Non-pigmented ciliary epithelial cell (primary cell): ENCODE measurements around the gene MAN2A1.
"Not testable (repeated sequence)": the region's sequence is repeated elsewhere in the genome, so short reads cannot be mapped to it uniquely, and the experiment has no call there.

Source experiments
- DNase-seq: peaks from one replicate; pipeline ENCODE4 v3.0.0-alpha.2; 2010; ENCODE audit warnings: low read depth

The MAN2A1 gene

DNA sequence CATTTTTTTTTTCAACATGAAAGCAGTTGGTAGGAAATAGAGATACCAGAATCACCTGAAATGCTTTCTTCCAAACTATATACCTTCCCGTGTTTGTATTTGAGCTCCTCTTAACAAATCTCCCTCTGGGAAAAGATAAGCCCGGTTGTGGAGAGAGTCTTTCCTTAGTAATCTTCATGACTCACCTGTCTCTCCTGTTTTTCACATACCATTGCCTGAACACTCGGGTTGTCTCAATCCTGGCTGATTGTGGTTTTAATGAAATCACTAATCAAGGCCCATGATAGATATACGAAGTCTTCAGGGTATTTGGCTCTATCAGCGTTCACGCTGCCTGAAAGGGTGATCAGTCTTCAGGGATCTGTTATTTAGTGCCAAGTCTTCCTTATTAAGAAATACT lies 136.7 kb downstream of the MAN2A1 start:
- DNase-seq = peak; percentile 48

DNA sequence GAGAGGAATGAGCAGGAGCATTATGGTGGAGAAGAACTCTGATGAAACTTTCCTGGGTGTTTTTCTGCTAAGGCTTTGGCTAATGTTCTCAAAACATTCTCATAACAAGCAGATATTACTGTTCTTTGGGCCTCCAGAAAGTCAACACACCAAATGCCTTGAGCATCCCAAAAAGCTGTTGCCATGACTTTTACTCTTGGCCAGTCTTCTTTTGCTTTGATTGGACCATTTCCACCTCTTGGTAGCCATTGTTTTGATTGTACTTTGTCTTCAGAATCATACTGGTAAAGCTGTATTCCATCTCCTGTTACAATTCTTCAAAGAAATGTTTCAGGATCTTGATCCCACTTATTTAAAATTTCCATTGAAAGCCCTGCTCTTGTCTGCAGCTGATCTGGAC lies 139.6 kb downstream of the MAN2A1 start:
- no peak for DNase-seq

DNA sequence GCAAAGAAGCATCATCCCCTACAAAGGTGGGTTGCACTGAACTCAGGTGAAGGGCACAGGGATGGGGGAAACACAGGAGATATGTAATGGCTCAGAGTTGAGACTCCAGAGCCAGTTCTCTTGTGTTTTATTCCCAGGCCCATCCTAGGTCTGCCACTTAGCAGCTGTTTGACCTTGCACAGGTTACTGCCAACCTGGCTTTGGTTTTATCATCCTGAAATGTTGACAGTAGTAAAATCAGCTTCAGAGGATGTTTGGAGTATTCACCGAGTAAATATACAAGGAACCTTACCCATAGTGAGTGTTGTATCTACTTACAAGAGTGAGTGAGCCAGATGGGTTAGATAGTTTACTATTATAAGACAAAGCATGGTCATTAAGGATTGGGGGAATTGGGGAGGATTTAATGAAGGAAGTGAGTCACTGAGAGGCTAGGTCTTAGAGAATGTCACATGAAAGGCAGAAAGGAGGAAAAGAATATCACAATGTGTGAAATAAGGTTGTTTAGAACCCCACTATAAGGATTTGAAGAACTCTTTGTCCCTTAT lies 141.3 kb downstream of the MAN2A1 start:
- peak; percentile 30 for DNase-seq

DNA sequence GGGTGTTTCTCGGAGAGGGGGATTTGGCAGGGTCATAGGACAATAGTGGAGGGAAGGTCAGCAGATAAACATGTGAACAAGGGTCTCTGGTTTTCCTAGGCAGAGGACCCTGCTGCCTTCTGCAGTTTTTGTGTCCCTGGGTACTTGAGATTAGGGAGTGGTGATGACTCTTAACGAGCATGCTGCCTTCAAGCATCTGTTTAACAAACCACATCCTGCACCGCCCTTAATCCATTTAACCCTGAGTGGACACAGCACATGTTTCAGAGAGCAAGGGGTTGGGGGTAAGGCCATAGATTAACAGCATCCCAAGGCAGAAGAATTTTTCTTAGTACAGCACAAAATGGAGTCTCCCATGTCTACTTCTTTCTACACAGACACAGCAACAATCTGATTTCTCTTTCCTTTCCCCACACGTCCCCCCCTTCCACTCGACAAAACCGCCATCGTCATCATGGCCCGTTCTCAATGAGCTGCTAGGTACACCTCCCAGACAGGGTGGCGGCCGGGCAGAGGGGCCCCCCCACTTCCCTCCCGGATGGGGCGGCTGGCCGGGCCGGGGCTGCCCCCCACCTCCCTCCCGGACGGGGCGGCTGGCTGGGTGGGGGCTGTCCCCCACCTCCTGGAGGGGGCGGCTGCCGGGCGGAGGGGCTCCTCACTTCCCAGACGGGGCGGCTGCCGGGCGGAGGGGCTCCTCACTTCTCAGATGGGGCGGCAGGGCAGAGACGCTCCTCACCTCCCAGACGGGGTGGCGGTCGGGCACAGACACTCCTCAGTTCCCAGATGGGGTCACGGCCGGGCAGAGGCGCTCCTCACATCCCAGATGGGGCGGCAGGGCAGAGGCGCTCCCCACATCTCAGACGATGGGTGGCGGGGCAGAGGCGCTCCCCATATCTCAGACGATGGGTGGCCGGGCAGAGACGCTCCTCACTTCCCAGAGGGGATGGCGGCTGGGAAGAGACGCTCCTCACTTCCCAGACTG lies 142.8 kb downstream of the MAN2A1 start:
- not testable (repeated sequence) for DNase-seq

DNA sequence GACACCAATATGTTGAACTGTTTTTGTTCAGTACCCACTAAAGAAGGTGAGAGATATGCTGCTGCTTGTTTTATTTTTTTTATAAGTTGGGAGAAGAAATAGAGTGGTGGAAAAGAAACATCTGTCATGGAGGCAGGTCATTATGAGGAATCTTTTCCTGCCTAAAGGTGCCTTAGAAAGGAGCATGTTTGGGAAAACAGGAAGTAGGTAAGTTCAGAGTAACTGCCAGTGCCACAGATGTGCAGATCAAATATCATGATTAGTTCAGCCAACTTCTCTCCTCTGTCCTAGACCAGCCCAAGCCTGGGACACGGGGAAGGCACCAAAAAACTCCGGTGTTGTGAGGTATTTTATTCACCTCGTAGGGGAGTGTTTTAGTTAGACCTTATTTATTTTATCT lies 144.2 kb downstream of the MAN2A1 start:
- DNase-seq = no peak

DNA sequence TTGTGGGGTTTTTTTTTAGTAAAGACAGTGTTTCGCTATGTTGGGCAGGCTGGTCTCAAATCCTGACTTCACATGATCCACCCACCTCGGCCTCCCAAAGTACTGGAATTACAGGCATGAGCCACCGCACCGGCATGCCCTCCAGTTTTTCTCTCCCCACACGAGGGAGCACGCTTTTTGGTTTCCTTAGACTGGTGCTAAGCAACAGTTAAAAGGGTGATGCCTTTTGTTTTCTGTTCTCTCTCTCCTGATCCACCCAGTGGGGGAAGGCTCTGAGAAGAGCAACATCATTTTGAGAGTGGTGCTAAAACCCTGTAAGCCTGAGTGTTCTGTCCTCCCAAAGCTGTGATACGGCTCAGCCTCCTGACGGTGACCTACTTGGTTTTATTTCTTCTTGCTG lies 146.6 kb downstream of the MAN2A1 start:
- no peak for DNase-seq

DNA sequence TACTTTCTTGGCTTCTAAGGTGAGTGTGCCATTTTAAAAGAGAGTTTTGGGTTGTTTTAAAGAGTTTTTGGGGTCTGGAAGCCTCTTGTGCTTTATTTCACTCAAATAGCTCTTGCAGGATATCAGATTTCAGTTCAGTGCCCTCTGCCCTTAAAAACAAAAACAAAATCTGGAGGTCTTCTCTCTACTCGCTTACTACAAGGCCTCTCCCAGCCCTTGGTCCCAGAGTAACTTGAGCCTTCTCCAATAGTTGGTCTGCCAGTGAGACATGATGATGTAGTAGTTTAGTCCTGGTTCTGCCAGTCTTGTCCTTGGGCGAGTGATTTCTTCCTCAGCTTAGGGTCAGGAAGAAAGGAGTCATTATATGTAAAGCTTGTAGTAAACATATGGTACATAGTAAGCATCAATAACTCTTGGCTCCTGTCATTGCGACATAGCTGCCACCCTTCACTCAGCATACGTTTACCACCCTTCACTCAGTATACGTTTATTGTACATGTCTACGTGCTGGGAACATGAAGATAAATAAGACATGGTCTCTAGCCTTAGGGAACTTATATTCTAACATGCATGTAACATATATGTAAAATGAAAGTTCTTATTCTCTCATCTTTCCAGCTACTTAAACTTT lies 147.6 kb downstream of the MAN2A1 start:
- DNase-seq = no peak

DNA sequence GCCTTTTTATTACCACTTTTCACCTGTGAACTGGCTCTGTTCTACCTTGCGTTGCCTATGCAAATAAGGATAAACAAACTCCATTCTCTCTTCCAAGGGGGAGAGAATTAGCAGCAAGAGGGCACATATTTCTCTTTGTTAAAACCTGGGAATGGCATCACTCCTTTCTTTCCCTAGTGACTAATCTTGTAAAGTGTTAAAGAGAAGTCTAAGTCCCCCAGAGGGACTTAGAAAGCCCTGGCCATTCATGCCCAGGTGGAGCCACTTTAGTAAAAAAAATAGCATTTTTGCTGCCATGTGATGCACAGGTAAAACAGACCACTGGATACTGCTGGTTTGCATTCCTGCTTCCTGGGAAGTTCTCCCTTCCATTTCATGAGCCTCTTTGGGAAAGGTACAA lies 148.4 kb downstream of the MAN2A1 start:
- no peak for DNase-seq

DNA sequence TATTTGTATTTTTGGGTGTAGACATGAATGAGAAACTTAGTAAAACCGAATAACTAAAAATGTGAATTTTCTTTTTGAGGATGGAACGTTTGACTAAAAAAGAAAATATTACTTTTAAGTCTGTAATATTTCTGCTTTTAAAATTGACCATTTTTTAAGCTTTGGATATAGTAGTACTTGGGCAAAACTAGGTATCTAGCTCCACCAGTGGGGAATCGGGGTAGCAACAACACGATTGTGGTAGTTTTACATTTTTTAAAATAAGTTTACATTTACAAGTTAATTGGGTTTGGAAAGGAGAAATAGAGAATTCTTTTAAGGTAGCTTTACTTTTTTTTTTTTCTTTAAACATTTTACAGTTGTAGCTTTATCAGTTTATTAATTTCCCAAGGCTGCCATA lies 154.4 kb downstream of the MAN2A1 start:
- DNase-seq = no peak

DNA sequence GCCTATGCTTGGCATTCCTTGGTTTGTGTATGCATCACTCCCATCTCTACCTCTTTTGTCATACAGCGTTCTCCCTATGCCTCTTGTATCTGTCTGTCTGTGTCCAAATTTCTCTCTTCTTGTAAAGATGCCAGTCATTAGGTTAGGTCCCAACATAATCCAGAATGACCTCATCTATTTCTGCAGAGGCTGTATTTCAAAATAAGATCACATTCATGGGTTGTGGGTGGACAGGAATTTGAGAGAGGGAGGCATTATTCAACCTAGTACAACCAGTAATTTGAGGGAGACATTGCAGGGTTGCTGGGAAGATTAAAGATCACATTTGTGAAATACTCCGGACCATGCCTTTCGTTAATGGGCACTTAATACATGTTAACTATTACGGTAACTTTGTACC lies 155.0 kb downstream of the MAN2A1 start:
- DNase-seq = peak; percentile 71

DNA sequence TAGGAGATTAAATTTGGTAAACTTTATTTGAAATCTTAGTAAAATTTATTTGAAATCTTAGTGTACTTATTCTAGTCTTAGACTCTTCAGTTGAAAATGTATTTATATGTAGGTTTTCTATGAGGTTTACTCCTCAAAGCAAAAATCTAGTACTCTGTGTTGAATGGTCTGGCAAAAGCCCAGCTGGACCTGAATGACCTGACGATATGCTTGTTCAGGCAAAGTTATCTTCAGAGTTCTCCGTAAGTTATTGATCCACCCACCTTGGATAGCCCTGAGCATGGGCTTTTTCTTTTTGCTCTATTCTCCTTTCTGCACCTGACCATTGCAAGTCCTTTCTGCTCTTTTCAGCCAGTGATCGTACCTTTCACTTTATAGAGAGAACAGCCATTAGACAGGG lies 158.4 kb downstream of the MAN2A1 start:
- no peak for DNase-seq

DNA sequence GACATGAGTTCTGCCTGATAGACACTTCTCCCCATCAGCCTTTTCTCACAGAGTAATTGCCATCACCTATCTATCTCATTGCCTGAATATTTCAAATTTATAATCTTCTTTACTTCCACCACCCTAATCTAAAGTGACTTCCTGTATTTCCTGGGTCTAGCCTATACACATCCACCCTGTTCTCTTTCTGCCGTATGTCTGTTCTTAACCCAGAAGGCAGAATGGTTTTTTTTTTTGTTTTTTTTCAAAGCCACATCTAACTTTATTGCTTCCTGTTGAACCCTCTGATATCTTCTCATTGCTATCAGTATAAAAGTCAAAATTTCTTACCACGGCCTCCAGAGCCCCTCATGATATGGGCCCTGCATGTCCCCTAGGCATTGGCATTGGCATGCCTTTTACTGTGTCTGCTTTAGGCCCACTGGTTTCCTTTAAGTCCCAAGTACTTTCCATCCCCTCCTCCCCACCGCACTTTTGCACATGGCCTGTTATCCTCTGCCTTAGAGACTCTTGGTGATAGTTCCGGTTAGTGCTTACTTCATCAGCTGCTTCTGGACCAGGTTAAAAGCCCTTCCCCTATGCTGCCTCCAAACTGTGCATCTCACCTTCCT lies 159.9 kb downstream of the MAN2A1 start:
- no peak for DNase-seq

DNA sequence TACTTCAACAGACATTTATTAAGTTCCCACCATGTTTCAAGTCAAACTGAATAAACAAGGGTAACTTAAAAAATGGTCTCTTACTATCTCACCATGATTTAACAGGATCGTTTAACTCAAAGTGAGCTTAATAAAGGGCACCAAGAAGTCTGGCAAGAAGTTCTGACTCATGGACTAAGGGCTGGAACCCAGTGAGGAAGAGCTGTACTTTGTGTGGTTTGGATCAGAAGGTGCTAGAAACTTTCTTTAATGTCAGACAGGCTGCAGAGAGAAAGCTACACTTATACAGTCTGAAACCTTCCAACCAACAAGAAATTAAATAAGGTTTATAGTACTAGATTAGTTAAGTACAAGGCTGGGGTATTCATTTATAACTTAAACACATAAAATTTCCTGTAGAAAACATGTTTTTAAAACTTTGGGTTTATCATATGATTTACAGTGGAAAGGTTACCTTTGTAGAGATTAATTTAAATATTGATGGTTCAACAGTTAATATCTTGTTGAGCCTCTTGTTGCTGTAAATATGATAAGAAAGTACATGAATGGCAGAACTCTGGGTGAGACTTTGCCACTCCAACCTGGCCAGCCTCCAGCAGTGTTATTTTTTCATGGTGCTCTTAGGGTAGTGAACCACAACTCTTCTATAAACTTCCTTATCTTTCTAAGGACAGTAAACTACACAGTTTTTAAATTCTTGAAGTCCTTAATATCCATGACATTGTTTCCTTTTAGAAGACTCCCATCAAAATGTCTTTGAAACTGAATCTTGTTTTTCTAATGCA lies 162.8 kb downstream of the MAN2A1 start:
- DNase-seq = no peak

DNA sequence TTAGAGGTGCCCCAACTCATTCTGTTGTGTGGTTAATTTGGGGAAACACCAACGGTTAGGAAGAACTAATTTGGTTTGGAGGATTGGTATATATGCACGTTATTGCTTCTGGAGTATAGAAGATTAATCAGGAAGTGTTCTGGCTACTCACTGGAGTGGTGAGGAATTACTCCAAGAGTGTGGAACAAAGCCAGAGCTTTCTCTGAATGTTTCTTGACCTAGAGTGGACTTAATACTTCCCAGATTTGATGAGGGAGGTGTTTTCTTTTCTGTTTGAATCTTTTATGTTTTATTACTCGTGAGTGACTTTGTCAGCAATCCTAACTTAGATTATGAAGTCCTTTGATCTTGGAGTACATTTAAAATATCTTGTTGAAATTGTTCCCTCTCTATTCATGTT lies 163.7 kb downstream of the MAN2A1 start:
- no peak for DNase-seq

DNA sequence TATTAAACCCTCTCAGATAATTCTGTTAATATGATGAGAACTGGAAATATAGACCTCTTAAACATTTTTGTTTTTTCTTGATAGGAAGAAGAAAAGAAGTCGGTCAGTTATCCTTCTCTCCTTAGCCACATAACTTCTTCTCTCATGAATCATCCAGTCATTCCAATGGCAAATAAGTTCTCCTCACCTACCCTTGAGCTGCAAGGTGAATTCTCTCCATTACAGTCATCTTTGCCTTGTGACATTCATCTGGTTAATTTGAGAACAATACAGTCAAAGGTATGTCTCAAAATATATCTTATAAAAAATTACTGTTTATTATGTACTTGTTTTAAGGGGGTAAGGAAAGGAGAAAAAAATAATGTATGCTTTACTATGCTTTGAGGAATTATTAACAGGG lies 165.3 kb downstream of the MAN2A1 start:
- DNase-seq = peak; percentile 23

DNA sequence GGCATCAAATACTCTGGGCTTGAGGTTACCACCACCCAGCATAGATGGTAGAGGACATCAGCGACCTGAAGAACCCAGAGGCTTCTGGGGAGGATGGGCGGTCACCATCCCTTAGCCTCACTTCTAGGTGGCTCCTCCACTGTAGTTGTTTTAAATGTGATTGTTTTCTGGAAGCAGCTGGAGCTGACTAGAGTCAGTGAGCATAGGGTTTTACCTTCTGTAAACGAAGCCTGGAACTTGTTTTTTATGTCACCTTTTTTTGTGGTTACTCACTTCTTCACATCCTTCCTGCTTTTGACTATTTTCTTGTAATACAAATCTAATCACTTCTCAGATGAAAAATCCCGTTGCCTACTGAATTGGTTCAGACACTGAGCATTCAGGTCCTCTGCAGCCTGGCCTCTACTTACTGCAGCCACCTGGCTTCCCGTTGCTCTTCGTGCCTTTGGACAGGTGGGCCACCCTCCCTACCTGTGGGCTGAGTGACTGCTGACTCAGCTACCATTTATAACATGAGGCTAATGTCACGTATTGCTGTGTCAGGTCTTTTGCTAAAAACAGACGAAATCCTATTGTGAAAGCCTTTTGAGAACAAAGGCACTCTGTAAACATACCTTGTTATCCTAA lies 167.8 kb downstream of the MAN2A1 start:
- no peak for DNase-seq

DNA sequence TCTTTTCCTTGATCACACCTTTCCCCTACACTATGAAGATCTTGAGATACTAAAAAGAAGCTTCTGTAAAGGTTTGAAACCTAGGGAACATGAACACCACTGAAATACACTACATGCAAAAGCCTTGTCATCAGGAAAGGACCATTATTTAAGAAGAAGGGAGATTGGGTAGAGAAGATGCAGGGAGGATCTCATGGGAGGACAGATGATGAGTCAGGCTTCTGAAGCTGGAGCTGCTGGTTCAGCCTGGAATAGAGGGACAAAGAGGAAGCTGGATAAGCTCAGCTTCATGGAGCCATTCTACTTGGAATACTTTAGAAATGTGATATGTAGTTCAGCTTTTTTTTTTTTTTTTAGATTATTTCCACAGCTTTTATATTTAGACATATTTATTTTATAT lies 169.8 kb downstream of the MAN2A1 start:
- DNase-seq = no peak

DNA sequence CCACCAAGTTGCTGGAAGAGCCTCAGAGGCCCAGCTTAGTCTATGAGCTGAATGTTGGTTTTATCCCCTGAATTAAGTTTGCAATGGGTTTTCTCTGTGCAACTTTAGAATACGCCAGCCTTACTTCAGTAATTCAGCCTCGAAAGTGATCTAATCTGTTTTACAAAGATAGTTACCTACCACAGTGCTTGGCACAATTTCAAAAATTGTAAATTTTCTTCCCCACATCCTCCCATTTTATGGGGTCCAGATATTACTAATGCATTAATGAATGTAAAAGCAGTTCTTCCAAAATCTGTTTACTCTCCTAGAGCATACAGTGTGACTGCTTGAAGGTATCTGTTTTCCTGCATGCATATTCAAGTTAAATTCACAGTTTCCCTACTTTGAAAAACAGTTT lies 172.6 kb downstream of the MAN2A1 start:
- no peak for DNase-seq

DNA sequence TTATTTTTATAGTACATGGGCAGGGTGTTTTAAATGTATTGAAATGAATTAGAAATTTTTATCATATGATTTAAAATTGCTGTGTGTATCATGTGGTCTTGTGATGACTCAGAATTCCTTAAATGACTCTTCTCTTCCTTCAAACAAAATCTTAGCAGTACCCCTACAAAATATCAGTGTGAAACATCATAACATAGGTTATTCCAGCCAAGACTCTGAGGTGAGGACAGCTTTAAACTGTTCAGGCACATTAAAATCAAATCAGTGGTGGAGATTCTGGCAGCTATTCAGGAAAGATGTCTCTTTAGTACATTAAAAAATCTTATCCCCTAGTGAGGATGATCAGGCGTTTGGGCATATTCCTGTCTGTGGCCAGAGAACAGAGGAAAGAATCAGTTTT lies 174.0 kb downstream of the MAN2A1 start:
- DNase-seq = no peak

DNA sequence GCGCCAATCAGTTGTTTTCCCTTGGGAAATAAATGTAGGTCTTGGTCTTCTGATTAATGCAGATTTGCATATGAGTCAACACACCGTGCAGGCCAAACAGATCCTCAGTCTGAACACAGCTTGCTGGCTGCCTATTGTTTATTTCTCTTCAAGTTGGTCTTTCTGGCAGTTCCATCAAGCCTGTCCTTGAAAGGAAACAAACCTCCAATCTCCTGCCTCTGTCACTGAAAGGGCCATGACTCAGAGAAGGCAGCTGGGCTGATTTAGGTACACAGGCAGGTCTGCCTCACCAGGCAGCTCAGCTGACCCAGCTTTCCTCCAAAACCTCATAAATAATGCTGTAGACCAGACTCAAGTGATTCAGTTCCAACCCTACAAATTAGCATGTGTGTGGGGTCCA lies 175.9 kb downstream of the MAN2A1 start:
- DNase-seq = peak; percentile 92

DNA sequence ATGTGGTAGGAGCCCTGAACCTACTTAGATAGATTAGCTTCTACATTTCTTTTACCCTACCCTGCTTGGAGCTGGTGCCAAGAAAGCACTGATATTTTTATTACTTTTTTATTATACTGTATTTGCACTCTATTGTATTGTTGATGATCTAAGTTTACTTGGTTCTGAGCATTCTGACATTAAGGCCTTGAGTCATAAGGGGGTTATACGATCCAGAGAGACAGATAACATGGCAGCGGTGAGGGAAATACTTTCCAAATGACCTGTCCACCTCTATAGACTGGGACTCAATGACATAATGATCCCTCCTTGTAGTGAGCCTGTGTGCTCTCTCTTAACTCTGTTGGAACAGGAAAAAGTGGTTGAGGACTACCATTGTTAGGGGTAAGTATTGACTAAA lies 176.3 kb downstream of the MAN2A1 start:
- peak; percentile 76 for DNase-seq

DNA sequence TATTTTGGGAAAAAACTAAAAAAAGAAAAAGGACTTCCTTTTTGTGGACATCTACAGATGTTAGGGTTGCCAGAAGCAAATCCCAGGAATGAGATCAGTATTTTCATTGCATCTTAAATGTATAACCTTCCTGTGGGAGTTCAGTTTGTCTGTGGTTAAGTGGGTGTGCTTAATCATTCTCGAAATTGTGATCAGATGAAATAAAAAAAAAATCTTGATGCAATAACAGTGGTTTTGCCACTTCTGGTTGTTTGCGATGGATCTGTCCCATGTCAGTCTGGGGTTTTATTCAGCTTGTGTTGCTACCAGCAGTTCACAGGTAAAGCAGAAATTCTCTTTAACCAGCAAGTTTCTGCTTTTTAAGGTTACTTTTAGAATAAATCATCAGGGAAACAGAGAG lies 179.0 kb downstream of the MAN2A1 start:
- peak; percentile 63 for DNase-seq
